Spinal cord (tissue), 10 donors: ENCODE measurements around the gene C10orf143. TPM values are rescaled to one million over a fixed set of nuclear protein-coding genes. Genes with fewer than 3 reads are reported as not detected.

Experiments used
- DNase-seq, 6 donors: peaks; one replicate each; pipeline versions ENCODE4 v3.0.0 to v3.0.0-alpha.2; 2013 to 2015; ENCODE audit warnings: low spot score in 6 of 6, low read depth in 4 of 6
- H3K27ac ChIP-seq: one replicate; pipeline ENCODE4 v1.5.1; 2013; ENCODE audit warnings: low read depth, low read length, control low read depth
- H3K27me3 ChIP-seq: one replicate; pipeline ENCODE4 v1.6.1; 2013; ENCODE audit warnings: low read length; ENCODE audit not compliant: control insufficient read depth, insufficient read depth
- H3K36me3 ChIP-seq: one replicate; pipeline ENCODE4 v1.6.1; 2013; ENCODE audit warnings: low read length; ENCODE audit not compliant: control insufficient read depth, insufficient read depth
- H3K4me1 ChIP-seq: one replicate; pipeline ENCODE4 v1.6.1; 2013; ENCODE audit warnings: low read length; ENCODE audit not compliant: control insufficient read depth, insufficient read depth
- H3K4me3 ChIP-seq: one replicate; pipeline ENCODE4 v1.5.1; 2013; ENCODE audit warnings: low read depth, low read length, control low read depth
- H3K9me3 ChIP-seq: one replicate; pipeline ENCODE4 v1.6.1; 2013; ENCODE audit warnings: low read length; ENCODE audit not compliant: control insufficient read depth, insufficient read depth
- WGBS: methylation state at CpG from one replicate; pipeline ENCODE4 v1.1.5; 2013; ENCODE audit warnings: missing lambda C conversion rate; ENCODE audit not compliant: insufficient coverage; 5-methylcytosine and 5-hydroxymethylcytosine counted together
- polyA plus RNA-seq, 2 donors: library from polyadenylated mRNA; unstranded; fragments of 120-200 nt; gene quantifications; one replicate each; pipeline ENCODE4 v1.2.1, GENCODE V29; 2013; ENCODE audit not compliant: insufficient read length in 2 of 2
- total RNA-seq, 2 donors: library from RNA; depleted of rRNA in 1 of 2; stranded (reverse); fragments of 120-200 nt in 1 of 2; fragments of >200 nt in 1 of 2; gene quantifications; one replicate each; pipeline versions ENCODE4 v1.2.3 to v1.2.4, GENCODE V29; 2013 to 2014
- donor health status: healthy.

Gene C10orf143
- total and polyA plus RNA-seq, 4 donors = 0.79 to 4.5 (median 3.0) TPM

DNA sequence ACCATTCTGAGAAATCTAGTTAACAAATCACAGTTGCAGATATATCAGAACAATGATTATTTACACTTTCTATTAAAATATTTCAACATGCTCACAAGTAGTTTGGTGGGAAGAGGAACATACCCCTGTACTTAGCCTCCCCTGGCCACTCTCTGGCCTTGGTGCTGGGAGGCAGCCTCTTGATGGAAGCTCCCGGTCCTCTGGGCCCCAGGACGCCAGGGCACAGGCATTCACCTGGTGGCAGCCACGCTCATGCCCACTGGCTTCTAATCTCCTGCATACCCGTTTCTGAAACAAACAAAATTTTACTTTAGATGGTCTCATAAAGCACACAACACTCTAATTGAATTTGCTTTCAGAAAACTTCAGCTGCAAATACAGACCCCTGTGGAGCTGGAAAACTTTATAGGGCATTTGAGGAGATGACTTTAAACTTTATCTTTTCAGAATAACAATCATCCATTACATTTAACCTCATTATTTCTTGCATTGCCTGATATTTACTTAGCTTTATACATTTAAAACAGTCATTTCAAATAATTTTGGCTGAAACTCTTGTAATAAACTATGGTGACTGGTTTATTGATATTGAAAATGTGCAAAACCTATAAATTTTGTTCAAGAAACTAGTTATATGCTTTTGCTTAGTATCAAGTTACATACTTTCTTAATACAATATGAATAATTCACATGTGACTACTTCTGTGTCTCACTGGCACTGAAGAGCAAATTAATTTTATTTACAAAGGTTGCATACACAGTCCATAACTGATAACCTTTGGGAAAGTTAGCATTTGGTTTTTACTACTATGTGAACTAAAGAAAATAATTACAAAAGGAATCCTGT is 30.8 kb downstream of the C10orf143 start:
- H3K9me3 ChIP-seq = peaks cover 2% of the 10 kb centered on the region
- peaks cover 2% of the 10 kb centered on the region for H3K36me3 ChIP-seq
- H3K27ac ChIP-seq = no peak overlapping the region
- H3K4me1 ChIP-seq = no peaks in the 10 kb centered on the region
- H3K4me3 ChIP-seq = no peak overlapping the region
- 68% methylated on average over 3 of the region's 4 CpGs for WGBS
- DNase-seq = no peak
- no peaks in the 10 kb centered on the region for H3K27me3 ChIP-seq

DNA sequence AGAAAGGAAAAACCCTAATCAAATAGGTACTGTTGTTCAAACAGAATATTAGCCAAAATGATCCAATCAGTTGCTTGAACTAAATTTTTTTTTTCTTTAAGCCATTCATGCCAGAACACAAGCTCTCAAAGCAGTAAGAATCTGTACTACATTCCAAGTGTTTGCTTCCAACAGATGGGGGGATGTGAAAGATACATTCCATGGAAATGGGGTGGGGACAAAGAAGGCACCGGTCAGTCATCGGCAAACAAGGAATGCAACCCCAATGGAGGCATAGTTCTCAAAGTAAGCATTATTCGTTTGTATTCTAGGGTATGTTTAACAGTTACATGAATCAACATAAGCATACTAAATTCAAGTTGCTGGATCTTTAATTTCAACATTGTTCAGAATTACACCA is 32.5 kb downstream of the C10orf143 start:
- peaks cover 2% of the 10 kb centered on the region for H3K36me3 ChIP-seq
- no peak for DNase-seq
- no peaks in the 10 kb centered on the region for H3K4me1 ChIP-seq
- H3K4me3 ChIP-seq = no peak overlapping the region
- H3K27me3 ChIP-seq = no peaks in the 10 kb centered on the region
- no peaks in the 10 kb centered on the region for H3K9me3 ChIP-seq
- no peak overlapping the region for H3K27ac ChIP-seq
- WGBS = no CpG with 5 or more reads among the region's 3 CpGs

DNA sequence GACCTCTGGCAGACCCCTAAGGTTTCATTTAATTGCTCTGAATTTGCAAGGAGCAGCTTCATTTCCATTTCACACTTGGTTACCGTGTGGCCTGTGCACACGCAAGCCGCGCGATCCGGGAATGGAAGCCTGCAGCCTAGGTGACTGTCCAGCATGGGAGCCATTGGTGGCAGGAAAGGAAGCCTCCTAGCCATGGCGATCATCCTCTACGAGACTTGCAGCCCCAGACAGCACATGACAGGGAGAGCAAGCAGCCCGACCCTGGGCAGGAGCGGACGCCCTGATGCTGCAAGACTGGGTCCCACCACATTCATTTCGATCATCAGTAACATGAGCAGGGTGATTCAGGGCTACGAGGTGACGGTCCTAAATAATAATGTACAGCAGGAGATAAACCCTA is 33.9 kb downstream of the C10orf143 start:
- DNase-seq = no peak
- Histone ChIP-seq H3K4me1 (no peaks in the 10 kb centered on the region), H3K27ac (no peak overlapping the region), H3K4me3 (no peak overlapping the region), H3K36me3 (peaks cover 2% of the 10 kb centered on the region), H3K27me3 (no peaks in the 10 kb centered on the region), H3K9me3 (peaks cover 5% of the 10 kb centered on the region)
- WGBS = 93% methylated on average over 11 of the region's 14 CpGs

DNA sequence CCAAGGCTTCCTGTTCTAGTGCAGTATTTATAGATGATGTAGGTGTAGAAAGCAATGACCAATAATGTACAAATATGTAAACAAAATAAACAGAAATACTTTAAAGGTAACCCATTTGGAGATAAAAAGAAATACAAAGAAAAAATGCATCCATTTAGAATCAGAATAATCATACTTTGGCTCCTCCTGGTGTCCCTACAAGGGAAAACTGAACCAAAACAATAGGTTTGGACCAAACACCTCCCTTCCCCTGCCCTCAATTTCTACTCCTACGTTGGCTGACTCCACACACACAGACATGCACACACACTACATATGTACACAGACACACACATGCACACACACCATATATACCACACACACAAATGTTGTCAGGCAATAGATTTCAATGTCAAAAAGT is 36.0 kb downstream of the C10orf143 start:
- 33% methylated on average over 1 of the region's 1 CpG for WGBS
- Histone ChIP-seq H3K27me3 (no peaks in the 10 kb centered on the region), H3K9me3 (peaks cover 5% of the 10 kb centered on the region), H3K27ac (no peak overlapping the region), H3K4me1 (no peaks in the 10 kb centered on the region), H3K4me3 (no peak overlapping the region), H3K36me3 (peaks cover 2% of the 10 kb centered on the region)
- peak in 1 of 6 donors; percentile 4 for DNase-seq

DNA sequence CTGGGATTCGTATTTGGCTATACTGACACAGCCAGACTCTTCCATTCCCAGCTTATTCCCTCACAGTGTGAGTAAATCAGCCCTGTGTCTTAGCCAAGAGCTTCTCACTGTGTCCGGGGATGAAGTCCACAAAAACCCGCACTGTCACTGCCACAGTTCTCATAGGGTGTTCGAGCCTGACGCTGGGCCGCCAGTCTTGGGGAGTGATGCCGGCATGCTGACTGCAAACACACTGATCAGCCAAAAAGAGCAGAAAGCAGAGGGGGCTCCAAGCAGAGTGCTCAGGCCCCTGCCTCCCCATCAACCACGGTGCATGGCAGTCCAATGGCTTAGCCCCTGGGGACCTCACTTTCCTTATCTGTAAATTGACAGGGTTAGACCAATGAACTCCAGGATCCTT is 36.7 kb downstream of the C10orf143 start:
- Histone ChIP-seq H3K4me1 (no peaks in the 10 kb centered on the region), H3K9me3 (peaks cover 5% of the 10 kb centered on the region), H3K27ac (no peak overlapping the region), H3K27me3 (no peaks in the 10 kb centered on the region), H3K36me3 (peaks cover 2% of the 10 kb centered on the region), H3K4me3 (no peak overlapping the region)
- DNase-seq = peak in 1 of 6 donors; percentile 8
- 91% methylated on average over 6 of the region's 8 CpGs for WGBS

DNA sequence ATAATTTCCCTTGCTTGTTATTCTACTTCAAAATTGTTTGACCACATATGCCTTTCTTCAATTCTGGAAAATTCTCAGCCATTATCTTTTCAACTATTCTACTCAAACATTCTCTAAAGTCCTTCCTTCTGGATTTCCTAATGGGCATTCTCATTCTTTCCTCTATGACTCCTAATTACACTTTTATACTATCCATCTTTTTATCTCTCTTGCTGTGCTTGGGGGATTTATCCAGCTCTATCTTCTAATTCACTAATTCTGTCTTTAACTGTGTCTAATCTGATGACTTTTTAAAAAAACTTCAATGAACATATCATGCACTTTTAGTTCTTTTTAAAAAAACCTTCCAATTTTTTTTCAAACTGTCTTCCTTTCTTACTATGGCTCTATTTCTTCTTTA is 38.4 kb downstream of the C10orf143 start:
- Histone ChIP-seq H3K9me3 (peaks cover 5% of the 10 kb centered on the region), H3K4me1 (no peaks in the 10 kb centered on the region), H3K27me3 (no peaks in the 10 kb centered on the region), H3K4me3 (no peak overlapping the region), H3K27ac (no peak overlapping the region), H3K36me3 (peaks cover 5% of the 10 kb centered on the region)
- DNase-seq = no peak

DNA sequence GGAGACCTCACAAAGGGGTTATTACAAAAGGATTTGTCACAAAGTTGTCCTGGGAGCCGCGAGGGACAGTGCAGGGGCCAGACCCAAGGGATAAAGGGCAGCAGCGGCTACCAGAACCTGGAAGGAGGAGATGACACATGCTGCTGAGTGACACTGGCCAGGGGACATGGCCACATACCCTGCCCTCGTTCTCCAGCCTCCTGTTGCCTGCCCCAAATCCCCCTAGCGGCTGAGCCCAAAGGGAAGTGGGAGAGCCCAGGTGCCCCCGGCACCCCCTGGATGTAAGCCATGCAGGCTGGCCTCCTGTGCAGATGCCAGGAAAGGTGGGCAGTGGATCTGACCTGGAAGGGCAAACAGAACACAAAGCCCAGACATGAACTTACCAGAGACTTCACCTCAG is 42.7 kb downstream of the C10orf143 start:
- Histone ChIP-seq H3K27me3 (no peaks in the 10 kb centered on the region), H3K9me3 (peaks cover 5% of the 10 kb centered on the region), H3K27ac (no peak overlapping the region), H3K4me1 (peaks cover 3% of the 10 kb centered on the region), H3K4me3 (no peak overlapping the region), H3K36me3 (peaks cover 3% of the 10 kb centered on the region)
- no peak for DNase-seq
- WGBS = 100% methylated on average over 4 of the region's 6 CpGs

DNA sequence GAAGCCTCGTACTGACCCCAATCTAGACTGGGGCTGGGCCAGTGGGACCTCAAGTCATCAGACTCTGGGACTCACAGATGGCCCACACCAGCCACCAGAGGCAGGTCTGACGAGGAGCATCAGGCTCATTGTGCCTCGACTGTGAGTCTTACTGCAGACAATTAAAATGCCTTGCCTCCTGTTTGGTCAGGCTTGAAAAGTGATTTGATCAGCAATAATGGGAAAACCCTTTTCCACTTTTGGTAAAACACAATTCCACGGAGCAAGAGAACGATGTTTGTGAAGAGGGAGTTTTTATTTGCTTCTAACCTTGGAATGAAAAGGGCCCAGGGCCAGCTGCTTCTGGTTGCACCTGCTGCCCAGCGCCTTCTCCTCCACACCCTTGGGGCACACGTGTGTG is 43.9 kb downstream of the C10orf143 start:
- no peaks in the 10 kb centered on the region for H3K9me3 ChIP-seq
- WGBS = 73% methylated on average over 5 of the region's 7 CpGs
- H3K27ac ChIP-seq = no peak overlapping the region
- no peak overlapping the region for H3K4me3 ChIP-seq
- DNase-seq = no peak
- peaks cover 3% of the 10 kb centered on the region for H3K36me3 ChIP-seq
- H3K4me1 ChIP-seq = peaks cover 3% of the 10 kb centered on the region
- no peaks in the 10 kb centered on the region for H3K27me3 ChIP-seq

DNA sequence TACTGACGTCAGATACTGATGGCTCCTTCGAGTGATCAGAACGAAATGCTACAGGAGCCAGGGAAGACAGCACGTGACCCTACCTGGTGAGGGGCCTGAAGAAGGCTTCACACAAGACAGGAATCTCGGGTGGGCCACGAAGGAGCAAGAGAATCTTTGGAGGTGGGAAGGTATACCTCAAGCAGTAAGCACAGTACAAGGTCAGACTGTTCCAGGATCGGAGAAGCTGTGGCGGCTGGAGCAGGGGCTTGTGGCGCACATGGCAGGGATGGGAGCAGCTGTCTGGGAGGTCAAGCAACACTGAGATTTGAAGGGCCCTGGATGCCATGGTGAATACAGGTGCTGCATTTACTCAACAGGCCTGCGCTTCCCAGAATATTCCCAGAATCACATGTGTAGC is 45.4 kb downstream of the C10orf143 start:
- WGBS = 89% methylated on average over 10 of the region's 10 CpGs
- Histone ChIP-seq H3K4me3 (no peak overlapping the region), H3K36me3 (peaks cover 3% of the 10 kb centered on the region), H3K27me3 (no peaks in the 10 kb centered on the region), H3K27ac (no peak overlapping the region), H3K9me3 (no peaks in the 10 kb centered on the region), H3K4me1 (peaks cover 3% of the 10 kb centered on the region)
- no peak for DNase-seq

DNA sequence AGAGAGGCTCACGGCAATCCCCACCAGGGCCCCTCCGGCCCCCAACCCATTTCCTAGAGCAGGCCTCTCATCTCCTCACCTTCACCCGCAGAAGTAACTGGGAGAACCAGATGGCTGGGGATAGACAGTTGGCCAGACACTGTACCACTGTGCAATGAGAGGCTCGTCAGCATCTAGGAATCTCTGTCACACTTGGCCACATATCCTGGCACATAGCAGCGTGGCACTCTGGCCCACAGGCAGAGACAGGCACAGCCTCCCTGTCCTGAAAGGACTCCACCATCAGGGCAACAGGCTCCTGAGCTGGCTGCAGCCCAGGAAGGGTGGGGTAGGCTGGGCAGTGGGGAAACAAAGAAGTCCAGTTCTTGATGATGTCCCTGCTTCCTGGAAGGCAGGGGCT is 45.8 kb downstream of the C10orf143 start:
- Histone ChIP-seq H3K36me3 (peaks cover 3% of the 10 kb centered on the region), H3K9me3 (no peaks in the 10 kb centered on the region), H3K4me1 (peaks cover 3% of the 10 kb centered on the region), H3K27me3 (no peaks in the 10 kb centered on the region), H3K27ac (no peak overlapping the region), H3K4me3 (no peak overlapping the region)
- DNase-seq = peak in 1 of 6 donors; percentile 53
- WGBS = 74% methylated on average over 3 of the region's 5 CpGs
